ENCODE measurements around the gene CAPNS1.
A peak's percentile ranks its signal among the peaks of the same experiment; 100 is the strongest.
"Not testable (repeated sequence)": the region's sequence is repeated elsewhere in the genome, so short reads cannot be mapped to it uniquely, and the experiment has no call there.

The CAPNS1 gene

GRCh38 chr19:36152352-36153091 lies 12.7 kb downstream of the CAPNS1 start, which contains the start of gene COX7A1:
COX7A1 (minus strand) TSS chr19:36152447; CDS start chr19:36152407, 40 bp downstream.
- peaks cover 0 to 14% of the 10 kb centered on the region in 2 donors for H3K4me1 ChIP-seq (ENCODE audit: control insufficient read depth in 1 of 2, insufficient read depth in 2 of 2, low read length in 2 of 2)
- no peaks in the 10 kb centered on the region for H3K27me3 ChIP-seq (ENCODE audit: low read depth, low read length)
- no peaks in the 10 kb centered on the region for H3K9me3 ChIP-seq (ENCODE audit: control insufficient read depth in 1 of 2, low read length in 2 of 2)
- H3K27ac ChIP-seq (ENCODE audit: low read length), result peak within 1 kb of the TSS; percentile 92
- peak within 1 kb of the TSS; percentile 70 to 74 for H3K4me3 ChIP-seq (ENCODE audit: low read depth in 1 of 2, low read length in 2 of 2)
- peaks cover 20 to 22% of the 10 kb centered on the region in 2 donors for H3K36me3 ChIP-seq (ENCODE audit: control insufficient read depth in 1 of 2, insufficient read depth in 2 of 2, low read length in 2 of 2)

- peaks cover 0 to 14% of the 10 kb centered on the region in 2 donors for H3K4me1 ChIP-seq (ENCODE audit: control insufficient read depth in 1 of 2, insufficient read depth in 2 of 2, low read length in 2 of 2)
- H3K36me3 ChIP-seq (ENCODE audit: control insufficient read depth in 1 of 2, insufficient read depth in 2 of 2, low read length in 2 of 2), result peaks cover 20 to 22% of the 10 kb centered on the region in 2 donors
- H3K4me3 ChIP-seq (ENCODE audit: low read depth in 1 of 2, low read length in 2 of 2), result peak overlapping the region in 1 of 2 donors; percentile 74
- H3K27ac ChIP-seq (ENCODE audit: low read length), result peak overlapping the region; percentile 86
- no peaks in the 10 kb centered on the region for H3K9me3 ChIP-seq (ENCODE audit: control insufficient read depth in 1 of 2, low read length in 2 of 2)
- no peaks in the 10 kb centered on the region for H3K27me3 ChIP-seq (ENCODE audit: low read depth, low read length)
These were observed 13.3 kb downstream of the CAPNS1 start for GRCh38 chr19:36153126-36153525.

GRCh38 chr19:36160821-36161596 lies 21.1 kb downstream of the CAPNS1 start:
- Histone ChIP-seq H3K36me3 (ENCODE audit: control insufficient read depth in 1 of 2, insufficient read depth in 2 of 2, low read length in 2 of 2) (peaks cover 0 to under 1% of the 10 kb centered on the region in 2 donors), H3K9me3 (ENCODE audit: control insufficient read depth in 1 of 2, low read length in 2 of 2) (no peaks in the 10 kb centered on the region), H3K27ac (ENCODE audit: low read length) (no peak overlapping the region), H3K27me3 (ENCODE audit: low read depth, low read length) (no peaks in the 10 kb centered on the region), H3K4me3 (ENCODE audit: low read depth in 1 of 2, low read length in 2 of 2) (no peak overlapping the region), H3K4me1 (ENCODE audit: control insufficient read depth in 1 of 2, insufficient read depth in 2 of 2, low read length in 2 of 2) (no peaks in the 10 kb centered on the region)

- no peaks in the 10 kb centered on the region for H3K27me3 ChIP-seq (ENCODE audit: low read depth, low read length)
- no peaks in the 10 kb centered on the region for H3K4me1 ChIP-seq (ENCODE audit: control insufficient read depth in 1 of 2, insufficient read depth in 2 of 2, low read length in 2 of 2)
- H3K27ac ChIP-seq (ENCODE audit: low read length), result no peak overlapping the region
These were observed 23.9 kb downstream of the CAPNS1 start for GRCh38 chr19:36163813-36164212.

GRCh38 chr19:36169084-36169760 lies 29.4 kb downstream of the CAPNS1 start:
- peaks cover 0 to 6% of the 10 kb centered on the region in 2 donors for H3K4me1 ChIP-seq (ENCODE audit: control insufficient read depth in 1 of 2, insufficient read depth in 2 of 2, low read length in 2 of 2)
- H3K27me3 ChIP-seq (ENCODE audit: low read depth, low read length), result no peaks in the 10 kb centered on the region
- H3K27ac ChIP-seq (ENCODE audit: low read length), result no peak overlapping the region
- H3K36me3 ChIP-seq (ENCODE audit: control insufficient read depth in 1 of 2, insufficient read depth in 2 of 2, low read length in 2 of 2), result peaks cover 0 to 3% of the 10 kb centered on the region in 2 donors
- no peak overlapping the region for H3K4me3 ChIP-seq (ENCODE audit: low read depth in 1 of 2, low read length in 2 of 2)
- H3K9me3 ChIP-seq (ENCODE audit: control insufficient read depth in 1 of 2, low read length in 2 of 2), result no peaks in the 10 kb centered on the region

More at GRCh38 chr19:36163813-36164212, 23.9 kb downstream of the CAPNS1 start:
- H3K9me3 ChIP-seq (ENCODE audit: control insufficient read depth in 1 of 2, low read length in 2 of 2), result no peaks in the 10 kb centered on the region
- H3K4me3 ChIP-seq (ENCODE audit: low read depth in 1 of 2, low read length in 2 of 2), result no peak overlapping the region
- H3K36me3 ChIP-seq (ENCODE audit: control insufficient read depth in 1 of 2, insufficient read depth in 2 of 2, low read length in 2 of 2), result peaks cover 0 to 3% of the 10 kb centered on the region in 2 donors

- Histone ChIP-seq H3K4me3 (ENCODE audit: low read depth in 1 of 2, low read length in 2 of 2) (no peak overlapping the region), H3K27ac (ENCODE audit: low read length) (no peak overlapping the region), H3K27me3 (ENCODE audit: low read depth, low read length) (no peaks in the 10 kb centered on the region), H3K4me1 (ENCODE audit: control insufficient read depth in 1 of 2, insufficient read depth in 2 of 2, low read length in 2 of 2) (peaks cover 0 to 6% of the 10 kb centered on the region in 2 donors), H3K36me3 (ENCODE audit: control insufficient read depth in 1 of 2, insufficient read depth in 2 of 2, low read length in 2 of 2) (no peaks in the 10 kb centered on the region), H3K9me3 (ENCODE audit: control insufficient read depth in 1 of 2, low read length in 2 of 2) (no peaks in the 10 kb centered on the region)
These were observed 33.0 kb downstream of the CAPNS1 start for GRCh38 chr19:36172852-36173251.

GRCh38 chr19:36173846-36174245 lies 34.0 kb downstream of the CAPNS1 start:
- H3K36me3 ChIP-seq (ENCODE audit: control insufficient read depth in 1 of 2, insufficient read depth in 2 of 2, low read length in 2 of 2); H3K27ac ChIP-seq (ENCODE audit: low read length); H3K9me3 ChIP-seq (ENCODE audit: control insufficient read depth in 1 of 2, low read length in 2 of 2); H3K4me3 ChIP-seq (ENCODE audit: low read depth in 1 of 2, low read length in 2 of 2); H3K4me1 ChIP-seq (ENCODE audit: control insufficient read depth in 1 of 2, insufficient read depth in 2 of 2, low read length in 2 of 2); H3K27me3 ChIP-seq (ENCODE audit: low read depth, low read length): not testable (repeated sequence)

GRCh38 chr19:36179077-36179476 lies 39.2 kb downstream of the CAPNS1 start:
- H3K9me3 ChIP-seq (ENCODE audit: control insufficient read depth in 1 of 2, low read length in 2 of 2); H3K4me3 ChIP-seq (ENCODE audit: low read depth in 1 of 2, low read length in 2 of 2); H3K27me3 ChIP-seq (ENCODE audit: low read depth, low read length); H3K4me1 ChIP-seq (ENCODE audit: control insufficient read depth in 1 of 2, insufficient read depth in 2 of 2, low read length in 2 of 2); H3K27ac ChIP-seq (ENCODE audit: low read length): not testable (repeated sequence)
- peaks cover 12 to 14% of the 10 kb centered on the region in 2 donors for H3K36me3 ChIP-seq (ENCODE audit: control insufficient read depth in 1 of 2, insufficient read depth in 2 of 2, low read length in 2 of 2)

- Histone ChIP-seq H3K4me3 (ENCODE audit: low read depth in 1 of 2, low read length in 2 of 2) (no peak overlapping the region), H3K36me3 (ENCODE audit: control insufficient read depth in 1 of 2, insufficient read depth in 2 of 2, low read length in 2 of 2) (peaks cover 12 to 14% of the 10 kb centered on the region in 2 donors), H3K9me3 (ENCODE audit: control insufficient read depth in 1 of 2, low read length in 2 of 2) (no peaks in the 10 kb centered on the region), H3K27ac (ENCODE audit: low read length) (no peak overlapping the region), H3K27me3 (ENCODE audit: low read depth, low read length) (no peaks in the 10 kb centered on the region), H3K4me1 (ENCODE audit: control insufficient read depth in 1 of 2, insufficient read depth in 2 of 2, low read length in 2 of 2) (no peaks in the 10 kb centered on the region)
These were observed 42.9 kb downstream of the CAPNS1 start for GRCh38 chr19:36182612-36183244.

- no peak overlapping the region for H3K27ac ChIP-seq (ENCODE audit: low read length)
- H3K9me3 ChIP-seq (ENCODE audit: control insufficient read depth in 1 of 2, low read length in 2 of 2), result no peaks in the 10 kb centered on the region
These were observed 43.4 kb downstream of the CAPNS1 start for GRCh38 chr19:36183245-36183628.

GRCh38 chr19:36186722-36187121 lies 46.9 kb downstream of the CAPNS1 start:
- H3K27me3 ChIP-seq (ENCODE audit: low read depth, low read length); H3K9me3 ChIP-seq (ENCODE audit: control insufficient read depth in 1 of 2, low read length in 2 of 2); H3K27ac ChIP-seq (ENCODE audit: low read length); H3K4me3 ChIP-seq (ENCODE audit: low read depth in 1 of 2, low read length in 2 of 2); H3K4me1 ChIP-seq (ENCODE audit: control insufficient read depth in 1 of 2, insufficient read depth in 2 of 2, low read length in 2 of 2): not testable (repeated sequence)
- peaks cover 12 to 18% of the 10 kb centered on the region in 2 donors for H3K36me3 ChIP-seq (ENCODE audit: control insufficient read depth in 1 of 2, insufficient read depth in 2 of 2, low read length in 2 of 2)

More at GRCh38 chr19:36183245-36183628, 43.4 kb downstream of the CAPNS1 start:
- no peaks in the 10 kb centered on the region for H3K4me1 ChIP-seq (ENCODE audit: control insufficient read depth in 1 of 2, insufficient read depth in 2 of 2, low read length in 2 of 2)
- H3K27me3 ChIP-seq (ENCODE audit: low read depth, low read length), result no peaks in the 10 kb centered on the region
- H3K36me3 ChIP-seq (ENCODE audit: control insufficient read depth in 1 of 2, insufficient read depth in 2 of 2, low read length in 2 of 2), result peaks cover 12 to 14% of the 10 kb centered on the region in 2 donors
- H3K4me3 ChIP-seq (ENCODE audit: low read depth in 1 of 2, low read length in 2 of 2), result no peak overlapping the region

All from muscle layer of duodenum (tissue), 2 donors.